GM06990 (cell line): ENCODE results near the gene TENM4.

Experiments used
- DNase-seq: peaks from one replicate; pipeline ENCODE4 v3.0.0-alpha.2; 2011; ENCODE audit not compliant: insufficient read length; ENCODE audit errors: extremely low read depth
- H3K27me3 ChIP-seq: replicated peaks from 2 replicates; pipeline ENCODE4 v1.6.0; 2011; ENCODE audit warnings: low read length; ENCODE audit not compliant: control insufficient read depth, insufficient read depth
- H3K36me3 ChIP-seq: 2 replicates; pipeline ENCODE4 v1.5.1; 2011; ENCODE audit warnings: low read length; ENCODE audit not compliant: control insufficient read depth, insufficient read depth
- H3K4me3 ChIP-seq: replicated peaks from 2 replicates; pipeline ENCODE4 v1.5.1; 2011; ENCODE audit warnings: low read depth, mild to moderate bottlenecking, control low read depth, low read length
- TF ChIP-seq, protein P1 (sequence below): IDR thresholded peaks from 2 replicates; pipeline ENCODE4 v1.5.1; 2011; ENCODE audit warnings: low read length, control low read depth, mild to moderate bottlenecking, inconsistent platforms; ENCODE audit not compliant: insufficient read depth, poor library complexity, severe bottlenecking

TENM4 gene

DNA sequence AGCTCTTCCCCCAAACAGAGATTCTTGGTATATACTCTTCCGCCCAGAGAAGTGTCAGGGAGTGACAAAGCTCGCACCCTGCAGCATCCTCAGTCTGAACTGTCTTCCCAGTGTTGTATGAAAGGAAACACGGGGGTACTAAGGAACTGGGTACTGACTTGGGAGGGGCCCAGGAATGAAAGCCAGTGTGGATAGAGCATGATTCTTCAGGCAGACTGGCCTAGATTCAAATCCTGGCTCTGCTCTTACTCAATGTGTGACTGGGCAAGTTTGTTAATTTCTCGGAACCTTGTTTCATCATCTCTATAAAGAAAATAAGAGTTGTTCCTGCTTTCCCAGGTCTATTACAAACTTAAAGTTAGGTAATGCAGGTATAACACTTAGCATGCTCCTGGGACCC is 600.2 kb downstream of the TENM4 start:
- H3K36me3 ChIP-seq: no peaks in the 10 kb centered on the region
- H3K27me3 ChIP-seq: no peaks in the 10 kb centered on the region; the same call in 1 of the 2 replicates
- no peak for DNase-seq
- TF ChIP-seq, protein P1, sequence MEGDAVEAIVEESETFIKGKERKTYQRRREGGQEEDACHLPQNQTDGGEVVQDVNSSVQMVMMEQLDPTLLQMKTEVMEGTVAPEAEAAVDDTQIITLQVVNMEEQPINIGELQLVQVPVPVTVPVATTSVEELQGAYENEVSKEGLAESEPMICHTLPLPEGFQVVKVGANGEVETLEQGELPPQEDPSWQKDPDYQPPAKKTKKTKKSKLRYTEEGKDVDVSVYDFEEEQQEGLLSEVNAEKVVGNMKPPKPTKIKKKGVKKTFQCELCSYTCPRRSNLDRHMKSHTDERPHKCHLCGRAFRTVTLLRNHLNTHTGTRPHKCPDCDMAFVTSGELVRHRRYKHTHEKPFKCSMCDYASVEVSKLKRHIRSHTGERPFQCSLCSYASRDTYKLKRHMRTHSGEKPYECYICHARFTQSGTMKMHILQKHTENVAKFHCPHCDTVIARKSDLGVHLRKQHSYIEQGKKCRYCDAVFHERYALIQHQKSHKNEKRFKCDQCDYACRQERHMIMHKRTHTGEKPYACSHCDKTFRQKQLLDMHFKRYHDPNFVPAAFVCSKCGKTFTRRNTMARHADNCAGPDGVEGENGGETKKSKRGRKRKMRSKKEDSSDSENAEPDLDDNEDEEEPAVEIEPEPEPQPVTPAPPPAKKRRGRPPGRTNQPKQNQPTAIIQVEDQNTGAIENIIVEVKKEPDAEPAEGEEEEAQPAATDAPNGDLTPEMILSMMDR: no peak
- H3K4me3 ChIP-seq: no peak overlapping the region

DNA sequence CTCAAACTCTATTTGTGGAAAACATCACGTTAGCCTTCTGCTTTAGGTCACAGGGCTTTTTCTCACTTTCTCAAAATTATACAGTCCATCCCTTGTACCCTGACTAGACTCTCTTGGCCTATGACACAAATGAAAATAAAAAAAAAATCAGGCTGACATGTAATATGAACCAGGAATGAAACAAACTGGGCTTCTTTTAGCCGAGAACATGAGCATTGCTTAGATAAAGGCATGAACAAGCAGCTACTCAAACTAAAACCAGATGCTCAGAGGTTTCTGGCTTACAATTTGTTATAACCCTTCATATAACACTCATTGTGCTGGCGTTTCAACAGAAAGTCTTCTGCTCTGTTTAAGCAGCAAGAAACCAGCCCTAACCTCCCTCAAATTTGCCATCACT is 600.6 kb downstream of the TENM4 start:
- no peak for DNase-seq
- Histone ChIP-seq H3K4me3 (no peak overlapping the region), H3K36me3 (no peaks in the 10 kb centered on the region), H3K27me3 (no peaks in the 10 kb centered on the region; the same call in 1 of the 2 replicates)
- TF ChIP-seq, protein P1: no peak

DNA sequence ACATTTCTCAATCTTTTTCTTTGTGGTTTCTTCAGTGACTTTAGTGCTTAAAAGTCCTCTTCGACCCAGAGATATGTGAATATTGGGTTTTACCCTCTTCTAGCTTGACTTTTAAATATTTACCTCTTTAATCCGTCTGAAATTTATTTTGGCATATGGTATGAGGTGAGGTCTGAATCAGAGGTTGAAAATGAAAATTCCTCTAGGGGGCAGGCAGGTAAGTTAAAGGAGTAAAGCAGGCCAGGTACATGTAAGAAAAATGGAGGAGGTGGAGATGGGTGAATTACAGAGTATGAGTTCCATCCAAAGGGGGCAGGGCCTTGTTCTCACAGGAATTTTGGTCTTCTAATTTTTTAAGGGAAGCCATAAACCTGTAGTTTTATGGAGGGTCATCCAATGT is 602.4 kb downstream of the TENM4 start:
- TF ChIP-seq, protein P1: peak; percentile 12
- Histone ChIP-seq H3K4me3 (no peak overlapping the region), H3K36me3 (no peaks in the 10 kb centered on the region), H3K27me3 (no peaks in the 10 kb centered on the region; the same call in 1 of the 2 replicates)
- DNase-seq: no peak

DNA sequence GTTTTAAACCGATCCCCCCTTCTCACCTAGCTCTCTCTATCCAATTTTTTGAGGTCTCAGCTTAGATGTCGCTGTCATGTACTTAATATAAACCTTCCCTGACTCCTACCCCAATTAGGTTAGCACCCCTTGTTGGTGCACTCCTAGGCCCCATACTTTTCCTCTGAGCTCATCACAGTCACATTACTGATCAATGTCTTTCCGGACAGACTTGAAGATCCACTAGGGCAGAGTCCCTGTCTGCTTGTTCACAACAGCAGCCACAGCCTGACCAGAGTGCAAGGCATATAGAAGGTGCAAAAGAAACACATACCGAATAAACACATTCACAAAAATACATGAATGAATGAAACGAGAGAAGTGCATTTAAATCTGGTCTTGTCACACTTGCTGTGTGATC is 605.2 kb downstream of the TENM4 start:
- Histone ChIP-seq H3K4me3 (no peak overlapping the region), H3K27me3 (no peaks in the 10 kb centered on the region; the same call in 1 of the 2 replicates), H3K36me3 (no peaks in the 10 kb centered on the region)
- TF ChIP-seq, protein P1: no peak
- DNase-seq: no peak

DNA sequence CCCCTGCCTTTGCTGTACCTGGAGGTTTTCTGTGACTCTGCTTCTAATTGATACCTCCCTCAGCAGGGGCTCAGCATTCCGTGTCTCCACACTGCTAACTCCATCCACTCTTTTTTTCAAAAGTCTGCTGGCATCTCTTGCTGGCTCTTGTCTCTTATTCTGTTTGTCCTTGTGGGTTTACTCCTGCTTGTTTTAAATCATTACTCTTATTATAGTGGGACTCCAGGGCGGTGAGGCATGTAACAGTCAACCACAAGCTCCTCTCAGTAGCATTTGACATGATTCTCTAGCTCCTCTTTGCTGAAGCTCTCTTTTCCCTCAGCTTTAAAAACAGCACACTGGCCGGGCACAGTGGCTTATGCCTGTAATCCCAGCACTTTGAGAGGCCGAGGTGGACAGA is 605.9 kb downstream of the TENM4 start:
- no peaks in the 10 kb centered on the region for H3K36me3 ChIP-seq
- no peaks in the 10 kb centered on the region for H3K27me3 ChIP-seq
- no peak for DNase-seq
- H3K4me3 ChIP-seq: no peak overlapping the region
- TF ChIP-seq, protein P1: no peak

DNA sequence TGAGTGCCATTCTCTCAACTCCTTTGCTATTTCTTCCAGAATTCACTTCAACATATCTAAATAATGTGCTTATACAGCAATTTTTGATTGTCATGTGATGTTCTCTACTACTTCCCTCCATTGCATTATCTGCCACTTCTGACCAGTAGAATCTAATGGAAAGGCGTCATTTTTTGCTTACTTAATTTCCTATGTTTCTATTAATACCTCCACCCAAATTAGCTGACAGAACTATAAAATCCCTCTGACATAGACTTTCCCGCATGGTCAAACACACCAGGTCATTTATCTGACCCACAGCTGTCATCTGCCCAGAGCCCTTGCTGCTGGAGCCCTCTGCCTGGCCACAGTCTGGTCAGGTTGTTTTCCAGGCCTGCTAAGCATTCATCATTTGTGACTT is 607.6 kb downstream of the TENM4 start:
- no peak for DNase-seq
- Histone ChIP-seq H3K4me3 (no peak overlapping the region), H3K27me3 (no peaks in the 10 kb centered on the region), H3K36me3 (no peaks in the 10 kb centered on the region)
- TF ChIP-seq, protein P1: no peak
